SK-N-SH (cell line): Measurements from ENCODE around the gene LIN52. TPM values are rescaled to one million over a fixed set of nuclear protein-coding genes. Genes with fewer than 3 reads are reported as not detected.

ENCODE experiments used
- CTCF ChIA-PET: fragments of 300-600, 350-600 bp; formaldehyde crosslinking; extraction: SDS; loops from one replicate; lab custom pipeline; 2021; lab: Yijun Ruan, JAX
- POLR2A ChIA-PET: fragments of 350-600 bp; sonication (Branson Sonifier 250); formaldehyde crosslinking; extraction: SDS; loops from one replicate; lab custom pipeline; 2020; ENCODE audit warnings: antibody characterized with exemption, inconsistent platforms; lab: Yijun Ruan, JAX
- DNase-seq: peaks from one replicate; pipeline ENCODE4 v3.0.0; 2012
- H2AFZ ChIP-seq: fragments of 200-600 bp; sonication (generic); 2 replicates; pipeline ENCODE4 v1.8.1; 2016; ENCODE audit warnings: antibody characterized with exemption, mild to moderate bottlenecking, low read depth
- H3F3A ChIP-seq: fragments of 200-600 bp; sonication (generic); replicated peaks from 2 replicates; pipeline ENCODE3; 2016; ENCODE audit warnings: antibody characterized with exemption, mild to moderate bottlenecking; ENCODE audit not compliant: insufficient read depth
- H3K27ac ChIP-seq, 2 experiments: fragments of 200-500 bp in 1 of 2; fragments of 200-600 bp in 1 of 2; sonication (Bioruptor generic) in 1 of 2; sonication (generic), shearing (Covaris generic) in 1 of 2; 2 replicates each; pipeline versions ENCODE4 v1.5.1 to v1.6.1; 2014 to 2016; ENCODE audit warnings: low read depth in 2 of 2, inconsistent platforms in 1 of 2, low read length in 1 of 2, mild to moderate bottlenecking in 1 of 2, mixed read lengths in 1 of 2
- H3K27me3 ChIP-seq: fragments of 200-600 bp; sonication (generic), shearing (Covaris generic); 2 replicates; pipeline ENCODE4 v1.6.1; 2016; ENCODE audit warnings: mixed run types; ENCODE audit not compliant: insufficient read depth
- H3K36me3 ChIP-seq, 2 experiments: fragments of 200-500 bp in 1 of 2; fragments of 200-600 bp in 1 of 2; sonication (Bioruptor generic) in 1 of 2; sonication (generic) in 1 of 2; replicated peaks in 1 of 2; 2 replicates each; pipeline versions ENCODE3 to v1.5.1; 2014 to 2016; ENCODE audit warnings: low read length in 1 of 2, mild to moderate bottlenecking in 1 of 2; ENCODE audit not compliant: insufficient read depth in 2 of 2, control insufficient read depth in 1 of 2
- H3K4me1 ChIP-seq, 2 experiments: fragments of 200-500 bp in 1 of 2; fragments of 200-600 bp in 1 of 2; sonication (Bioruptor generic) in 1 of 2; sonication (generic), shearing (Covaris generic) in 1 of 2; 2 replicates each; pipeline versions ENCODE4 v1.5.1 to v1.6.1; 2014 to 2016; ENCODE audit warnings: low read depth in 1 of 2, low read length in 1 of 2, mixed run types in 1 of 2; ENCODE audit not compliant: insufficient read depth in 2 of 2, control insufficient read depth in 1 of 2
- H3K4me2 ChIP-seq: fragments of 200-600 bp; sonication (generic), shearing (Covaris generic); 2 replicates; pipeline ENCODE4 v1.6.1; 2017; ENCODE audit warnings: mixed run types
- H3K4me3 ChIP-seq, 2 experiments: fragments of 200-500 bp in 1 of 2; fragments of 200-600 bp in 1 of 2; sonication (Bioruptor generic) in 1 of 2; sonication (generic), shearing (Covaris generic) in 1 of 2; 2 replicates each; pipeline versions ENCODE4 v1.5.1 to v1.8.1; 2014 to 2016; ENCODE audit warnings: low read depth in 2 of 2, inconsistent platforms in 1 of 2, low read length in 1 of 2, mild to moderate bottlenecking in 1 of 2, mixed read lengths in 1 of 2, moderate library complexity in 1 of 2
- H3K79me2 ChIP-seq: fragments of 200-600 bp; sonication (generic); 2 replicates; pipeline ENCODE4 v1.8.1; 2017; ENCODE audit warnings: mild to moderate bottlenecking; ENCODE audit not compliant: insufficient read depth
- H3K9ac ChIP-seq: fragments of 200-600 bp; sonication (generic); 2 replicates; pipeline ENCODE4 v1.6.1; 2017; ENCODE audit warnings: mixed run types
- H3K9me2 ChIP-seq: fragments of 200-600 bp; sonication (generic); 2 replicates; pipeline ENCODE4 v1.6.1; 2017; ENCODE audit warnings: mixed run types
- H3K9me3 ChIP-seq: fragments of 200-600 bp; sonication (generic); 2 replicates; pipeline ENCODE4 v1.6.1; 2017; ENCODE audit warnings: mixed run types, mild to moderate bottlenecking, moderate library complexity
- H4K20me1 ChIP-seq: fragments of 200-600 bp; sonication (generic); 2 replicates; pipeline ENCODE4 v1.6.1; 2017; ENCODE audit warnings: mild to moderate bottlenecking, mixed run types; ENCODE audit not compliant: insufficient read depth
- CHD2 ChIP-seq: fragments of 150-350 bp; IDR thresholded peaks from 2 replicates; pipeline ENCODE4 v1.6.1; 2018; ENCODE audit warnings: low read length; ENCODE audit not compliant: partially characterized antibody
- ELF1 ChIP-seq: IDR thresholded peaks from 2 replicates; pipeline ENCODE4 v1.4.0; 2012
- EP300 ChIP-seq, 2 experiments: IDR thresholded peaks; 2 replicates each; pipeline versions ENCODE4 v1.4.0 to v1.6.1; 2012; ENCODE audit warnings: borderline replicate concordance in 1 of 2, low read depth in 1 of 2, low read length in 1 of 2
- EZH2phosphoT487 ChIP-seq: fragments of 200-600 bp; sonication (generic); IDR thresholded peaks from 2 replicates; pipeline ENCODE4 v1.6.1; 2017; ENCODE audit warnings: low read depth, mixed run types, mild to moderate bottlenecking, antibody characterized with exemption, moderate library complexity, borderline replicate concordance
- FOXM1 ChIP-seq: IDR thresholded peaks from 2 replicates; pipeline ENCODE4 v1.4.0; 2012; ENCODE audit warnings: low read depth, mild to moderate bottlenecking
- GATA2 ChIP-seq: sonication (generic); formaldehyde crosslinking; IDR thresholded peaks from 2 replicates; pipeline ENCODE4 v1.5.0; 2020; ENCODE audit warnings: mild to moderate bottlenecking, missing genetic modification reagents
- MAX ChIP-seq: IDR thresholded peaks from 2 replicates; pipeline ENCODE4 v1.4.0; 2012; ENCODE audit warnings: low read depth
- MEF2A ChIP-seq: IDR thresholded peaks from 2 replicates; pipeline ENCODE4 v1.4.0; 2012; ENCODE audit warnings: low read depth, borderline replicate concordance
- MXI1 ChIP-seq: IDR thresholded peaks from 2 replicates; pipeline ENCODE4 v1.6.1; 2012; ENCODE audit warnings: mild to moderate bottlenecking, low read depth, low read length, improper control_type of control experiment
- PBX3 ChIP-seq: IDR thresholded peaks from 2 replicates; pipeline ENCODE4; 2012
- POLR2AphosphoS5 ChIP-seq: IDR thresholded peaks from 2 replicates; pipeline ENCODE4 v1.6.1; 2012; ENCODE audit warnings: low read depth, low read length
- RCOR1 ChIP-seq: fragments of 150-350 bp; IDR thresholded peaks from 2 replicates; pipeline ENCODE4 v1.6.1; 2017; ENCODE audit warnings: antibody characterized with exemption, low read length
- REST ChIP-seq: IDR thresholded peaks from 2 replicates; pipeline ENCODE4 v1.6.1; 2012; ENCODE audit warnings: mild to moderate bottlenecking, low read depth, low read length, moderate library complexity
- RXRA ChIP-seq: IDR thresholded peaks from 2 replicates; pipeline ENCODE4 v1.4.0; 2012; ENCODE audit warnings: low read depth, mild to moderate bottlenecking, borderline replicate concordance
- TAF1 ChIP-seq: IDR thresholded peaks from 2 replicates; pipeline ENCODE4 v1.6.1; 2012; ENCODE audit warnings: low read depth, mild to moderate bottlenecking, low read length, moderate library complexity, borderline replicate concordance
- TCF12 ChIP-seq: IDR thresholded peaks from 2 replicates; pipeline ENCODE4 v1.4.0; 2012
- TEAD4 ChIP-seq: IDR thresholded peaks from 2 replicates; pipeline ENCODE4 v1.4.0; 2012; ENCODE audit warnings: mild to moderate bottlenecking, borderline replicate concordance; ENCODE audit not compliant: insufficient read depth
- WGBS: methylation state at CpG from one replicate; pipeline ENCODE4 v1.1.6; 2017; ENCODE audit warnings: low lambda C conversion rate; 5-methylcytosine and 5-hydroxymethylcytosine counted together
- polyA plus RNA-seq, 3 experiments: library from polyadenylated mRNA; depleted of rRNA; stranded (reverse); fragments of >200 nt; gene quantifications; 2 replicates each; pipeline ENCODE4 v1.2.3, GENCODE V29; 2012
- TF ChIP-seq, protein P1 (sequence below): fragments of 200-600 bp; sonication (generic); IDR thresholded peaks from 2 replicates; pipeline ENCODE4 v1.6.1; 2017; ENCODE audit warnings: antibody characterized with exemption, mild to moderate bottlenecking, moderate library complexity

LIN52 gene
- polyA plus RNA-seq, 1 of the 3 experiments (the other 2 are of a cell fraction), result 4.9 TPM

- TF ChIP-seq RXRA, result no peak
- no peak for TF ChIP-seq EZH2phosphoT487
- no peak for TF ChIP-seq EP300 (IDR thresholded peaks at IDR 0.05; ENCODE audit: borderline replicate concordance in 1 of 2, low read depth in 1 of 2, low read length in 1 of 2)
- TF ChIP-seq MAX, result no peak
- TF ChIP-seq TAF1, result no peak
- TF ChIP-seq POLR2AphosphoS5, result no peak
- 98% methylated on average over 8 of the region's 8 CpGs for WGBS
Measured at GRCh38 chr14:74089251-74090020, 4.7 kb downstream of the LIN52 start.

GRCh38 chr14:74105381-74105780, 20.6 kb downstream of the LIN52 start:
- no peak overlapping the region for H3K27ac ChIP-seq
- H4K20me1 ChIP-seq, result no peaks in the 10 kb centered on the region
- CTCF ChIA-PET, result interaction anchor here (0.6 to 1.6 kb wide), 3 partner anchors 38 to 152 kb away, joined by 3 to 7 read pairs (median 3); no protein-coding TSS in a partner anchor
- H2AFZ ChIP-seq, result no peak overlapping the region
- DNase-seq, result no peak
- H3K9me2 ChIP-seq, result no peaks in the 10 kb centered on the region
- 95% methylated on average over 2 of the region's 2 CpGs for WGBS
- no peaks in the 10 kb centered on the region for H3K79me2 ChIP-seq
- H3K9me3 ChIP-seq, result no peaks in the 10 kb centered on the region
- no peaks in the 10 kb centered on the region for H3K27me3 ChIP-seq
- peaks cover 0 to 4% of the 10 kb centered on the region in 2 experiments for H3K36me3 ChIP-seq
- H3K4me3 ChIP-seq, result no peak overlapping the region
- H3K4me2 ChIP-seq, result no peak overlapping the region
- no peak overlapping the region for H3K9ac ChIP-seq
- H3F3A ChIP-seq, result no peaks in the 10 kb centered on the region
- H3K4me1 ChIP-seq, result no peaks in the 10 kb centered on the region
- POLR2A ChIA-PET, result no interaction called here
- no peak for TF ChIP-seq TAF1
- no peak for TF ChIP-seq EZH2phosphoT487
- no peak for TF ChIP-seq FOXM1
- no peak for TF ChIP-seq REST
- TF ChIP-seq RCOR1, result no peak
- TF ChIP-seq, protein P1, sequence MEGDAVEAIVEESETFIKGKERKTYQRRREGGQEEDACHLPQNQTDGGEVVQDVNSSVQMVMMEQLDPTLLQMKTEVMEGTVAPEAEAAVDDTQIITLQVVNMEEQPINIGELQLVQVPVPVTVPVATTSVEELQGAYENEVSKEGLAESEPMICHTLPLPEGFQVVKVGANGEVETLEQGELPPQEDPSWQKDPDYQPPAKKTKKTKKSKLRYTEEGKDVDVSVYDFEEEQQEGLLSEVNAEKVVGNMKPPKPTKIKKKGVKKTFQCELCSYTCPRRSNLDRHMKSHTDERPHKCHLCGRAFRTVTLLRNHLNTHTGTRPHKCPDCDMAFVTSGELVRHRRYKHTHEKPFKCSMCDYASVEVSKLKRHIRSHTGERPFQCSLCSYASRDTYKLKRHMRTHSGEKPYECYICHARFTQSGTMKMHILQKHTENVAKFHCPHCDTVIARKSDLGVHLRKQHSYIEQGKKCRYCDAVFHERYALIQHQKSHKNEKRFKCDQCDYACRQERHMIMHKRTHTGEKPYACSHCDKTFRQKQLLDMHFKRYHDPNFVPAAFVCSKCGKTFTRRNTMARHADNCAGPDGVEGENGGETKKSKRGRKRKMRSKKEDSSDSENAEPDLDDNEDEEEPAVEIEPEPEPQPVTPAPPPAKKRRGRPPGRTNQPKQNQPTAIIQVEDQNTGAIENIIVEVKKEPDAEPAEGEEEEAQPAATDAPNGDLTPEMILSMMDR, result no peak
- no peak for TF ChIP-seq PBX3
- TF ChIP-seq ELF1, result no peak
- no peak for TF ChIP-seq CHD2
- no peak for TF ChIP-seq MAX
- no peak for TF ChIP-seq MXI1
- no peak for TF ChIP-seq POLR2AphosphoS5
- no peak for TF ChIP-seq GATA2 (CRISPR knock-in tag)
- TF ChIP-seq TEAD4, result no peak
- TF ChIP-seq TCF12, result no peak
- no peak for TF ChIP-seq MEF2A

More at GRCh38 chr14:74089251-74090020, 4.7 kb downstream of the LIN52 start:
- DNase-seq, result no peak
- H4K20me1 ChIP-seq, result no peaks in the 10 kb centered on the region
- CTCF ChIA-PET, result no interaction called here
- no peak overlapping the region for H3K27ac ChIP-seq
- H3K79me2 ChIP-seq, result peaks cover 44% of the 10 kb centered on the region
- no peak overlapping the region for H3K4me2 ChIP-seq
- H3F3A ChIP-seq, result no peaks in the 10 kb centered on the region
- no peak overlapping the region for H3K9ac ChIP-seq
- no peaks in the 10 kb centered on the region for H3K36me3 ChIP-seq
- peaks cover 0 to 3% of the 10 kb centered on the region in 2 experiments; a peak in 2 of 4 replicates for H3K4me1 ChIP-seq
- H2AFZ ChIP-seq, result no peak overlapping the region
- H3K4me3 ChIP-seq, result no peak overlapping the region
- H3K27me3 ChIP-seq, result no peaks in the 10 kb centered on the region
- POLR2A ChIA-PET, result no interaction called here
- H3K9me2 ChIP-seq, result no peaks in the 10 kb centered on the region
- H3K9me3 ChIP-seq, result no peaks in the 10 kb centered on the region
